ENCODE results near the gene SCAPER. TPM values are rescaled to one million over a fixed set of nuclear protein-coding genes. Genes with fewer than 3 reads are reported as not detected.

Gene SCAPER
- total RNA-seq, 1 donor = 8.3 TPM

- TF ChIP-seq, protein P1, sequence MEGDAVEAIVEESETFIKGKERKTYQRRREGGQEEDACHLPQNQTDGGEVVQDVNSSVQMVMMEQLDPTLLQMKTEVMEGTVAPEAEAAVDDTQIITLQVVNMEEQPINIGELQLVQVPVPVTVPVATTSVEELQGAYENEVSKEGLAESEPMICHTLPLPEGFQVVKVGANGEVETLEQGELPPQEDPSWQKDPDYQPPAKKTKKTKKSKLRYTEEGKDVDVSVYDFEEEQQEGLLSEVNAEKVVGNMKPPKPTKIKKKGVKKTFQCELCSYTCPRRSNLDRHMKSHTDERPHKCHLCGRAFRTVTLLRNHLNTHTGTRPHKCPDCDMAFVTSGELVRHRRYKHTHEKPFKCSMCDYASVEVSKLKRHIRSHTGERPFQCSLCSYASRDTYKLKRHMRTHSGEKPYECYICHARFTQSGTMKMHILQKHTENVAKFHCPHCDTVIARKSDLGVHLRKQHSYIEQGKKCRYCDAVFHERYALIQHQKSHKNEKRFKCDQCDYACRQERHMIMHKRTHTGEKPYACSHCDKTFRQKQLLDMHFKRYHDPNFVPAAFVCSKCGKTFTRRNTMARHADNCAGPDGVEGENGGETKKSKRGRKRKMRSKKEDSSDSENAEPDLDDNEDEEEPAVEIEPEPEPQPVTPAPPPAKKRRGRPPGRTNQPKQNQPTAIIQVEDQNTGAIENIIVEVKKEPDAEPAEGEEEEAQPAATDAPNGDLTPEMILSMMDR (IDR thresholded peaks at IDR 0.05; ENCODE audit: extremely low read depth, low read depth, low read length) = no peak
Measured at GRCh38 chr15:76664895-76665294, 240.2 kb downstream of the SCAPER start.

GRCh38 chr15:76664411-76664810 is 240.7 kb downstream of the SCAPER start:
- no peak overlapping the region for H2AFZ ChIP-seq (ENCODE audit: low read length)
- no peaks in the 10 kb centered on the region for H3K9me3 ChIP-seq (ENCODE audit: low read depth, low read length)
- no peaks in the 10 kb centered on the region for H4K20me1 ChIP-seq (ENCODE audit: insufficient read depth, low read length)

More at GRCh38 chr15:76664895-76665294, 240.2 kb downstream of the SCAPER start:
- Histone ChIP-seq H3K27me3 (ENCODE audit: insufficient read depth, low read length) (no peaks in the 10 kb centered on the region), H2AFZ (ENCODE audit: low read length) (no peak overlapping the region), H3K27ac (ENCODE audit: low read depth, low read length) (no peak overlapping the region), H3K4me2 (ENCODE audit: insufficient read depth, low read length) (no peak overlapping the region), H3K36me3 (ENCODE audit: insufficient read depth, low read length) (no peaks in the 10 kb centered on the region), H4K20me1 (ENCODE audit: insufficient read depth, low read length) (no peaks in the 10 kb centered on the region), H3K4me3 (ENCODE audit: insufficient read depth, low read length) (no peak overlapping the region), H3K4me1 (ENCODE audit: insufficient read depth, low read length) (no peaks in the 10 kb centered on the region), H3K9me3 (ENCODE audit: low read depth, low read length) (no peaks in the 10 kb centered on the region), H3K79me2 (ENCODE audit: insufficient read depth, low read length) (no peaks in the 10 kb centered on the region)
- DNase-seq (ENCODE audit: insufficient read length, low spot score, missing footprints) = no peak

DNA sequence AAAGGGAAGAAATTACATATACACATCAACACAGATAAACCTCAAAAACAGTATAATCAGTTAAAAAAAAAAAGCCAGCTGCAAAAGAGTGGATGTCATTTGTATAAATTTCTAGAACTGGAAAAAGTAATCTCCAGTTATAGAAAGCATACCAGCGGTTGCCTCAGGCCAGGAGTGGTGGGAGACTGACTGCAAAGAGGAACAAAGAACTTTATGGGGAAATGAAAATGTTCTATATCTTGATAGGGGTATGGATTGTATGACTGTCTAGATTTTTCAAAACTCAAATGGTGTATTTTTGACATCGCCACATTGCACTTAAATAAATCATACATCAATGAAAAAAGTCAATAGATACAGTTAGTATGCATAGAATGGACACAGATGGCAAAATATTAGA is 241.6 kb downstream of the SCAPER start:
- Histone ChIP-seq H3K4me3 (ENCODE audit: insufficient read depth, low read length) (no peak overlapping the region), H3K4me1 (ENCODE audit: insufficient read depth, low read length) (no peaks in the 10 kb centered on the region), H3K36me3 (ENCODE audit: insufficient read depth, low read length) (no peaks in the 10 kb centered on the region), H2AFZ (ENCODE audit: low read length) (no peak overlapping the region), H3K27me3 (ENCODE audit: insufficient read depth, low read length) (no peaks in the 10 kb centered on the region), H3K4me2 (ENCODE audit: insufficient read depth, low read length) (no peak overlapping the region), H3K27ac (ENCODE audit: low read depth, low read length) (no peak overlapping the region), H4K20me1 (ENCODE audit: insufficient read depth, low read length) (no peaks in the 10 kb centered on the region), H3K79me2 (ENCODE audit: insufficient read depth, low read length) (no peaks in the 10 kb centered on the region), H3K9me3 (ENCODE audit: low read depth, low read length) (no peaks in the 10 kb centered on the region)
- TF ChIP-seq, protein P1 (IDR thresholded peaks at IDR 0.05; ENCODE audit: extremely low read depth, low read depth, low read length) = no peak
- no peak for DNase-seq (ENCODE audit: insufficient read length, low spot score, missing footprints)

More at GRCh38 chr15:76664411-76664810, 240.7 kb downstream of the SCAPER start:
- H3K36me3 ChIP-seq (ENCODE audit: insufficient read depth, low read length) = no peaks in the 10 kb centered on the region
- no peak overlapping the region for H3K4me2 ChIP-seq (ENCODE audit: insufficient read depth, low read length)
- no peaks in the 10 kb centered on the region for H3K27me3 ChIP-seq (ENCODE audit: insufficient read depth, low read length)
- H3K4me3 ChIP-seq (ENCODE audit: insufficient read depth, low read length) = no peak overlapping the region
- DNase-seq (ENCODE audit: insufficient read length, low spot score, missing footprints) = no peak
- no peak overlapping the region for H3K27ac ChIP-seq (ENCODE audit: low read depth, low read length)
- H3K4me1 ChIP-seq (ENCODE audit: insufficient read depth, low read length) = no peaks in the 10 kb centered on the region
- TF ChIP-seq, protein P1 (IDR thresholded peaks at IDR 0.05; ENCODE audit: extremely low read depth, low read depth, low read length) = no peak
- no peaks in the 10 kb centered on the region for H3K79me2 ChIP-seq (ENCODE audit: insufficient read depth, low read length)

GRCh38 chr15:76648732-76649444 is 256.3 kb downstream of the SCAPER start:
- Histone ChIP-seq H3K4me1 (ENCODE audit: insufficient read depth, low read length) (peaks cover 5% of the 10 kb centered on the region), H3K27ac (ENCODE audit: low read depth, low read length) (no peak overlapping the region), H3K4me3 (ENCODE audit: insufficient read depth, low read length) (no peak overlapping the region), H4K20me1 (ENCODE audit: insufficient read depth, low read length) (no peaks in the 10 kb centered on the region), H3K27me3 (ENCODE audit: insufficient read depth, low read length) (no peaks in the 10 kb centered on the region), H3K36me3 (ENCODE audit: insufficient read depth, low read length) (no peaks in the 10 kb centered on the region), H3K4me2 (ENCODE audit: insufficient read depth, low read length) (no peak overlapping the region), H3K9me3 (ENCODE audit: low read depth, low read length) (no peaks in the 10 kb centered on the region), H2AFZ (ENCODE audit: low read length) (no peak overlapping the region), H3K79me2 (ENCODE audit: insufficient read depth, low read length) (no peaks in the 10 kb centered on the region)
- no peak for DNase-seq (ENCODE audit: insufficient read length, low spot score, missing footprints)
- TF ChIP-seq, protein P1 (IDR thresholded peaks at IDR 0.05; ENCODE audit: extremely low read depth, low read depth, low read length) = no peak
